ENCODE data around the gene TBC1D22A.

DNA sequence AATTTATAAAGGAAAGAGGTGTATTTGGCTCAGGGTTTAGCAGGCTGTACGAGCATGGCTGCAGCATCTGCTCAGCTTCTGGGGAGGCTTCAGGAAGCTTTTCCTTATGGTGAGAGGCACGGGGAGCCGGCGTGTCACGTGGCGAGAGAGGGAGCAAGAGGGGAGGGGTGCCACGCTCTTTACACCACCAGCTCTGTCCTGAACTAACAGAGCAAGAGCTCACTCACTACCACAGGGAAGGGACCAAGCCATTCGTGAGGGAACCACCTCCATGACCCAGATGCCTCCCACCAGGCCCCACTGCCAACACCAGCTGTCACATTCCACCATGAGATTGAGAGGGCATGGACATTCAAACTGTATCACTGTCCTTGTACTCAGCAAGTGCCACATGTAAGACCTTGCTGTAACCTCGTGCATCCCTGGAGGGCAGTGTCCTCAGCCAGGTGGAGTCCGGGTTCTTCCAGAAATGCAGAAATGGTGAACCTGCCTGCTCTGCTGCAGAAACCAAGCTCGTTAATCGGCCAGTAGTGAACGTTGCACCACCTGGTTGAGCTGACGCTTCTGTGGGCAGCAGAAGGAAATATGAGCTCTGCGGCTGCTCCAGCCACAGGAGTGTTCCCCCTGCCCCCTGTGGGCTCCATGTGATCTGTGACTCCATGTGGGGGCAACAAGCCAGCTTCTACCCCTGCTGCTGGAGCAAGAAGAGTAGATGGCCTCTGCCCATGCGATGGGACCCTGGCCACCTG lies 368.6 kb downstream of the TBC1D22A start:
- no peak for TF ChIP-seq CTCF (IDR thresholded peaks at IDR 0.05)
- no peak for TF ChIP-seq POLR2A (IDR thresholded peaks at IDR 0.05)
